Spleen (tissue), 11 donors: ENCODE data around the gene PTPRN2. TPM values are rescaled to one million over a fixed set of nuclear protein-coding genes. Genes with fewer than 3 reads are reported as not detected.

ENCODE experiments used
- DNase-seq: peaks from one replicate; pipeline ENCODE4 v3.0.0-alpha.2; 2020
- H3K27ac ChIP-seq, 8 donors: fragments of 200-600 bp; sonication (generic) in 7 of 8; 1 replicate in 4 of 8; 2 replicates in 4 of 8; pipeline versions ENCODE4 v1.5.0 to v1.8.0; 2016 to 2021; ENCODE audit warnings: inconsistent platforms in 4 of 8, mild to moderate bottlenecking in 4 of 8, moderate library complexity in 1 of 8
- H3K27me3 ChIP-seq, 7 donors: fragments of 200-600 bp; sonication (generic) in 6 of 7; replicated peaks in 1 of 7; 1 replicate in 4 of 7; 2 replicates in 3 of 7; pipeline versions ENCODE4 v1.5.0 to v1.8.0; 2016 to 2021; ENCODE audit warnings: inconsistent platforms in 3 of 7, mild to moderate bottlenecking in 1 of 7
- H3K36me3 ChIP-seq, 6 donors: fragments of 200-600 bp; sonication (generic) in 5 of 6; 1 replicate in 4 of 6; 2 replicates in 2 of 6; pipeline versions ENCODE4 v1.5.0 to v1.8.0; 2016 to 2021; ENCODE audit warnings: inconsistent platforms in 2 of 6
- H3K4me1 ChIP-seq, 6 donors: fragments of 200-600 bp; sonication (generic) in 5 of 6; 1 replicate in 3 of 6; 2 replicates in 3 of 6; pipeline versions ENCODE4 v1.5.0 to v1.8.0; 2016 to 2021; ENCODE audit warnings: inconsistent platforms in 3 of 6
- H3K4me3 ChIP-seq, 8 donors: fragments of 200-600 bp; sonication (generic) in 7 of 8; 1 replicate in 4 of 8; 2 replicates in 4 of 8; pipeline versions ENCODE4 v1.5.0 to v1.8.0; 2016 to 2021; ENCODE audit warnings: inconsistent platforms in 4 of 8, mild to moderate bottlenecking in 4 of 8, moderate library complexity in 2 of 8
- H3K9me3 ChIP-seq, 8 donors: fragments of 200-600 bp; sonication (generic) in 7 of 8; 1 replicate in 4 of 8; 2 replicates in 4 of 8; pipeline versions ENCODE4 v1.5.0 to v1.8.0; 2016 to 2021; ENCODE audit warnings: inconsistent platforms in 4 of 8
- POLR2A ChIP-seq, 3 donors: fragments of 450-650 bp; IDR thresholded peaks; one replicate each; pipeline ENCODE4 v1.5.1; 2017; ENCODE audit warnings: antibody characterized with exemption in 3 of 3, mild to moderate bottlenecking in 1 of 3
- POLR2AphosphoS5 ChIP-seq, 3 donors: sonication (generic); formaldehyde crosslinking; IDR thresholded peaks; one replicate each; pipeline ENCODE4 v1.5.1; 2017; ENCODE audit warnings: antibody characterized with exemption in 3 of 3
- WGBS, 5 donors: extraction: QIAGEN DNeasy Blood & Tissue Kit in 3 of 5; methylation state at CpG; one replicate each; pipeline versions ENCODE4 v1.1.5 to v1.1.7; 2013 to 2018; 5-methylcytosine and 5-hydroxymethylcytosine counted together
- intact Hi-C: fragments of 100-400 bp; cut with DNase I; formaldehyde crosslinking; loops from one replicate; pipeline ENCODE4 v1.15.0; 2023; ENCODE audit warnings: low total_unique reads
- polyA plus RNA-seq, 3 donors: library from polyadenylated mRNA; stranded (reverse); fragments of 200-250 nt; gene quantifications; one replicate each; pipeline ENCODE4 v1.2.1, GENCODE V29; 2013
- total RNA-seq, 7 donors: library from RNA; depleted of rRNA in 3 of 7; stranded (reverse); fragments of >200 nt in 3 of 7; fragmentation: NEBNext Ultra II Directional in 4 of 7; extraction: Animal tissue kit (Norgen Biotek cat#: 25700) in 4 of 7; gene quantifications; one replicate each; pipeline versions ENCODE4 v1.1.0 to v1.2.1, GENCODE V29; 2016 to 2021
- TF ChIP-seq, protein P1 (sequence below), 11 experiments: fragments of 200-600 bp in 7 of 11; fragments of 450-650 bp in 4 of 11; sonication (generic) in 4 of 11; IDR thresholded peaks in 8 of 11; conservative IDR thresholded peaks in 3 of 11; 1 replicate in 7 of 11; 2 replicates in 4 of 11; pipeline versions ENCODE4 v1.4.0 to v1.8.0; 2016 to 2021; ENCODE audit warnings: antibody characterized with exemption in 11 of 11, inconsistent platforms in 4 of 11, mild to moderate bottlenecking in 1 of 11
- donor health status: healthy with polysubstance abuse.
- donor health status: DM: no; HTN: no; CAD: no; lungs with moderate emphysema.
- donor health status: DM: no; HTN: no; CAD: no.
- donor health status: Bipolar disorder and iron deficiency.
- donor health status: healthy.
- donor health status: DM: no; HTN: no; CAD: no.
- donor health status: DM: yes; HTN: yes; CAD: no.

Gene PTPRN2
- total and polyA plus RNA-seq, 10 donors: 7.0 to 22.8 (median 16.8) TPM

DNA sequence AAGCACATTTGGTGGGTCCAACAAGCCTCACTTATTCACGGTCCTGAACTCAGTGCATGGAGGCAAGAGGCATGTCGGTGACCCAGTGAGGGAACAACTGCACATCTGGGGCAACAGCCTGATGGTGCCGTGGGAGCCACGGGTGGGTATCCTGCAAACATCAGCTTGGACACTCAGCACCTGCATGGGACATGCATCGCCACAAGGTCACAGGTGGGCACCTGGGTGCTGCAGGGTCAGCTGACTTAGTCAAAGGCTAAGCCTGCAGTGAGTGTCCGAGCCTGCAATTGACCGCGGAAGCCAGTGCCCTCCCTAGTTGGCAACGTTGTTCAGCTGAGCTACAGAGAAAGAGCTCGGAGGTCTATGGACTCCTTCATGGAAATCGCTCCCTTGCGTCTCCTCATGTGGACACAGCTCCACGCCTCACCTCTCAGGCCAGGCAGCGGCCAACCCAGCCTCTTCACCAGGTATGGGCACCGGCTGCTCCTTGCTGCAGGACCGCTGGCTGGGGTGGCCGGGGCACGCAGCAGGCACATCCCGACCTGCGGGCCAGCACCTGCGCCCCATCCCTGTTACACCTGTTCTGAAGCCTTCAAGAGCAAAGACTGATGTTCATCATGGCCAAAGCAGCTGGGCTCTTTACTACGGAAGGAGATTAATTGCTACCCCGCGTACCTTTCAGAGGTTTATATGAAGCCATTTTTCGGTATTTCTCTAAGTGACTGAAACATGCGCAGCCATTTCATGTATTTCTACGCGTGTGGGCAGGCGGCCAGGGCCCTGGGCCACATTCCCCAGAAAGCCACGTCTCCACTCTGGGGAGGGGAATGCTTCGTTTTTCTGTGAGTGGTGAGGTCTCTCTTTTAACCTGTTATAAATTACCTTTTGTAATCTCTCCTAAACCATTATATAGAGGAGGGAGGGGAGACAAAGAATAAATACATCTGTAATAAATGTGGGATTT, 870.1 kb downstream of the PTPRN2 start:
- Histone ChIP-seq H3K9me3 (no peaks in the 10 kb centered on the region), H3K27me3 (peaks cover 0 to 7% (median 0%) of the 10 kb centered on the region in 7 donors), H3K36me3 (no peaks in the 10 kb centered on the region), H3K4me3 (no peak overlapping the region), H3K27ac (no peak overlapping the region), H3K4me1 (no peaks in the 10 kb centered on the region)
- intact Hi-C loops: no loop called here
- TF ChIP-seq POLR2AphosphoS5 (IDR thresholded peaks at IDR 0.05): no peak
- TF ChIP-seq, protein P1, sequence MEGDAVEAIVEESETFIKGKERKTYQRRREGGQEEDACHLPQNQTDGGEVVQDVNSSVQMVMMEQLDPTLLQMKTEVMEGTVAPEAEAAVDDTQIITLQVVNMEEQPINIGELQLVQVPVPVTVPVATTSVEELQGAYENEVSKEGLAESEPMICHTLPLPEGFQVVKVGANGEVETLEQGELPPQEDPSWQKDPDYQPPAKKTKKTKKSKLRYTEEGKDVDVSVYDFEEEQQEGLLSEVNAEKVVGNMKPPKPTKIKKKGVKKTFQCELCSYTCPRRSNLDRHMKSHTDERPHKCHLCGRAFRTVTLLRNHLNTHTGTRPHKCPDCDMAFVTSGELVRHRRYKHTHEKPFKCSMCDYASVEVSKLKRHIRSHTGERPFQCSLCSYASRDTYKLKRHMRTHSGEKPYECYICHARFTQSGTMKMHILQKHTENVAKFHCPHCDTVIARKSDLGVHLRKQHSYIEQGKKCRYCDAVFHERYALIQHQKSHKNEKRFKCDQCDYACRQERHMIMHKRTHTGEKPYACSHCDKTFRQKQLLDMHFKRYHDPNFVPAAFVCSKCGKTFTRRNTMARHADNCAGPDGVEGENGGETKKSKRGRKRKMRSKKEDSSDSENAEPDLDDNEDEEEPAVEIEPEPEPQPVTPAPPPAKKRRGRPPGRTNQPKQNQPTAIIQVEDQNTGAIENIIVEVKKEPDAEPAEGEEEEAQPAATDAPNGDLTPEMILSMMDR (IDR thresholded peaks at IDR 0.05 in 8 of 11, conservative IDR thresholded peaks at IDR 0.05 in 3 of 11): no peak
- TF ChIP-seq POLR2A (IDR thresholded peaks at IDR 0.05): no peak
- DNase-seq: peak; percentile 62
- WGBS, 5 donors: 85 to 92% (median 89%) methylated on average over 21 to 31 of the region's 31 CpGs

DNA sequence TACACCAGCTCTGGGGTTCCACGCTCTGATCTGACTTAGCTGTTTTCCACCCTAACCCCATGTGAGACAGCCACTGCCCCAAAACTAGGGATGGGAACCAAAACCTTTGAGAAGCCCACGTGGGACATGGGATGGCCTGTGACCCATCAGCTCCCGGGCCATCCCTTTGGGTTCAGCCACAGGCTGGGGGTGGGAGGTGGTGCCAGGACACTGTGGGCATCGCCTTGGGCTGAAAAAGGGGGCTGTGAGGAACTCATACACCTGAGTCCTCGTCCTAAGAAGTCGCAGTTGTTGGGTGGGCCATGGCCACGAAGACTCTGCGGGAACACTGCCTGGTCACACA, 871.7 kb downstream of the PTPRN2 start:
- H3K4me1 ChIP-seq: no peaks in the 10 kb centered on the region
- peaks cover 0 to 3% (median 0%) of the 10 kb centered on the region in 7 donors for H3K27me3 ChIP-seq
- H3K4me3 ChIP-seq: no peak overlapping the region
- TF ChIP-seq POLR2A (IDR thresholded peaks at IDR 0.05): no peak
- no peak for TF ChIP-seq POLR2AphosphoS5 (IDR thresholded peaks at IDR 0.05)
- TF ChIP-seq, protein P1 (IDR thresholded peaks at IDR 0.05 in 8 of 11, conservative IDR thresholded peaks at IDR 0.05 in 3 of 11): no peak
- DNase-seq: no peak
- no peaks in the 10 kb centered on the region for H3K36me3 ChIP-seq
- no peak overlapping the region for H3K27ac ChIP-seq
- intact Hi-C loops: no loop called here
- no peaks in the 10 kb centered on the region for H3K9me3 ChIP-seq
- 65 to 100% (median 75%) methylated on average over 1 to 8 of the region's 8 CpGs for WGBS, 5 donors

DNA sequence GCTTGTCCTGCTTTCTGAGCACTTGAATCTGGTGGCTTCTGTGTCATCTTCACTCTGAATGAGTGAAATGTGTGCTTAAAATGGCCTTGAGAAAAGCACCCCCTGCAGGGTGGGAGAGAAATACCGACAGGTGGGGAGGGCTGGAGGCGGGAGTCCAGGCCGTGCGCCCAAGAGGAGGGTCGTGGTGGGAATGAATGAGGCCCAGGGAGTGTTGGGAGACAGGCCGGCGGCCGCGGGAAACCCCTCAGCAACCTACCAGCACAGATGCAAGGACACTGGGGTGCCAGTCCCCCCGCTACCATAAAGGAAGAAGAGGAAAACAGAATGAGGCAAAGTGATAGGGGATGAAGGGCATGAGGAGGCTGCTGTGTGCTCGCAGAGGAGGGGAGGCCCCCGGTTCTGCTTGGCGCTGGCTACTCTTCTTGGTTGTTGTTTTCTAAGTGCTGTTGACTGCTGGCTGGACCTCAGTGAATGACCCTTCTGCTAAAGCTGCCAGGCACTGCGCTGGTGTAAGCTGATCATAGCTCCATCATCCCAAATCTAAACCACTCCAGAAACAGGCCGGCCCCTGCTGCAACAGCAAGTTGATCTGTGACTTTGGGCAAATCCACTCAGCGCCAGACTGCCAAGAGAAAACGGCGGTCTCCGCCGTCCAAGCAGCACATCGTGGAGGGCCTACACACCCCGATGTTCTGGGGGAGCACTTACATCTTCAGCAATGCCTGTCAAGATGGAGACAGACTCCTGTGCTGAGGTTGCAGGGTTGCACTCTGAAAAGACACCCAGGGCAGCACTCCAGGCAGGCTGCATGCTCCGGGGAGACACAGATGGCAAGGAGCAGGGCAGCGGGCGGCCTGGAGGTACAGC, 872.3 kb downstream of the PTPRN2 start:
- TF ChIP-seq POLR2AphosphoS5 (IDR thresholded peaks at IDR 0.05): no peak
- TF ChIP-seq, protein P1 (IDR thresholded peaks at IDR 0.05 in 8 of 11, conservative IDR thresholded peaks at IDR 0.05 in 3 of 11): no peak
- no peak for TF ChIP-seq POLR2A (IDR thresholded peaks at IDR 0.05)
- peak; percentile 65 for DNase-seq
- peaks cover 0 to 3% (median 0%) of the 10 kb centered on the region in 7 donors for H3K27me3 ChIP-seq
- no peaks in the 10 kb centered on the region for H3K36me3 ChIP-seq
- H3K4me3 ChIP-seq: no peak overlapping the region
- no peaks in the 10 kb centered on the region for H3K9me3 ChIP-seq
- H3K4me1 ChIP-seq: no peaks in the 10 kb centered on the region
- no peak overlapping the region for H3K27ac ChIP-seq
- intact Hi-C loops: no loop called here
- WGBS, 5 donors: 80 to 89% (median 83%) methylated on average over 25 of the region's 25 CpGs
